ENCODE data around the gene PC.
"Not testable (repeated sequence)": the region's sequence is repeated elsewhere in the genome, so short reads cannot be mapped to it uniquely, and the experiment has no call there.

Gene PC

DNA sequence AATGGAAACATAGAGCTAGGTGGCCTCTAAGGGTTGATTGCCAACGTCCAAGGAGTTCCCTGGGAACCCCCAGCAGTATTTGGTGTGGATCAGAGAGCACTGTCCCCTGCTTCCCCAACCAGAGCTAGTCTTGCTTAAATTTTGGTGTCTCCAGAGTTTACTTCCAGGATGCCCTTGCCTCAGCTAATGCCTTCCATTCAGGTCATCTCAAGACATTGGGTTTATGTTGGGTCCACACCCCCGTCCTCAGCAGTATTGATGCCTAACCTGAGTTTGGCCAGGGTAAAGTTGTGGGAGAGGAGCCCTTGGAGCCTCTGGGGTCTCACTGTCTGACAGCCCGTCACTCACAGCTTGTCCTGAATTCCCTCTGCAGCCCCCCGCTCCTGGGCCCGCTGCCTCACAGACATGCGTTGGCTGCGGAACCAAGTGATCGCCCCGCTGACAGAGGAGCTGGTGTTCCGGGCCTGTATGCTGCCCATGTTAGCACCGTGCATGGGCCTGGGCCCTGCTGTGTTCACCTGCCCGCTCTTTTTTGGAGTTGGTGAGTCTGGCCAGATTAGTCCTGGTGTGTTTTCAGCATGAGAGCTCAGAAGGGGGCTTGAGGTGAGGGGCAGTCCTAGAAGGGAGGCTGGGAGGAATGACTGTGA, 113.6 kb downstream of the PC start:
- DNase-seq: no peak

DNA sequence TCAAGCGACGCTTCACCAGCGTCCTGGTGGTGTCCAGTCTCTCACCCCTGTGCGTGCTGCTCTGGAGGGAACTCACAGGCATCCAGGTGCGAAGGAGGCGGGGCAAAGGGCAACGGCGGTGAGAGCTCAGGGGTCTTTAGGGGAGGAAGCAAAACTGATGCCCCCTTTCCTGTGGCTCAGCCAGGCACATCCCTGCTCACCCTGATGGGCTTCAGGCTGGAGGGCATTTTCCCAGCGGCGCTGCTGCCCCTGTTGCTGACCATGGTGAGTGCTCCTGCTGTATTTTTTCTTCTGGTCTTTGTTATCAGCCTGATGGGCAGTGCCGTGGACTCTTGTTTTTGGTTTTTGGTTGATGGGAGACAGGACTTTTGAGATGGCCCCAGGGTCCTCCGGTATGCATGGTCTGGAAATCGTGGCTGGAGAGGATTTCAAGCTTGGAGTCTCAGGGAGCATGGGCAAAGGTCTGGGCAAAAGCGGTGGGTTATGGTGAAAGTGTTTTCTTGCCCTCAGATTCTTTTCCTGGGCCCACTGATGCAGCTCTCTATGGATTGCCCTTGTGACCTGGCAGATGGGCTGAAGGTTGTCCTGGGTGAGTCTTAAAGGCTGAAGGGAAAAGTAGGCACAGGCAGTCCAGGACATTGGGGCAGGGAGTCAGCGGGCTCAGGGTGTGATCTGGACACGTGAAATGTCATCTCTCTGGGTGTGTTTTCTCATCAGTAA, 114.2 kb downstream of the PC start:
- no peak for DNase-seq

DNA sequence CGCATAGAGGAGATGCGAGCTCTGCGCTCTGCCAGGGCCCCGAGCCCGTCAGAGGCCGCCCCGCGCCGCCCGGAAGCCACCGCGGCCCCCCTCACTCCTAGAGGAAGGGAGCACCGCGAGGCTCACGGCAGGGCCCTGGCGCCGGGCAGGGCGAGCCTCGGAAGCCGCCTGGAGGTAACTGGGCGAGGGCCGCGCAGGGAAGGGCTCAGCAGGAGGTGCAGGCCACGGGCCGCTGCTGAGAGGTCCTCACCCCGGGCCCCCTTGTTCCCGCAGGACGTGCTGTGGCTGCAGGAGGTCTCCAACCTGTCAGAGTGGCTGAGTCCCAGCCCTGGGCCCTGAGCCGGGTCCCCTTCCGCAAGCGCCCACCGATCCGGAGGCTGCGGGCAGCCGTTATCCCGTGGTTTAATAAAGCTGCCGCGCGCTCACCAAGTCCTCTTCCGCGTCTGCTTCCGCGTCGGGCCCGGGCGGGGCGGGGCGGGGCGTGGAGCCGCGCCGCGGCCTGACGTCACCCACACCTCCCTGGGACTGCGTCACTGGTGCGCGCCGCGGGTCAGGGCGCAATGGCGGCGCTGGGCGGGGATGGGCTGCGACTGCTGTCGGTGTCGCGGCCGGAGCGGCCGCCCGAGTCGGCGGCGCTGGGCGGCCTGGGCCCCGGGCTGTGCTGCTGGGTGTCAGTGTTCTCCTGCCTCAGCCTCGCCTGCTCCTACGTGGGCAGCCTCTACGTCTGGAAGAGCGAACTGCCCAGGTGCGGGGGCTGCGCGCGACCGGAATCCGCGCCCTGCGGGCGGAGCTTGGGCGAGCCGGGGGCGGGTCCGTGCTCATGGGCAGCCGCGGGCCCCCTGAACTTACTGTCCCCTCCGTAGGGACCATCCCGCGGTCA, 115.0 kb downstream of the PC start, which contains the start of gene RCE1:
Gene RCE1, plus strand, starts transcription at position 546 of the 880 bp plus-strand sequence. Its CDS starts 15 bp downstream, at position 561.
- DNase-seq: peak; percentile 46 to 94 (median 79)

DNA sequence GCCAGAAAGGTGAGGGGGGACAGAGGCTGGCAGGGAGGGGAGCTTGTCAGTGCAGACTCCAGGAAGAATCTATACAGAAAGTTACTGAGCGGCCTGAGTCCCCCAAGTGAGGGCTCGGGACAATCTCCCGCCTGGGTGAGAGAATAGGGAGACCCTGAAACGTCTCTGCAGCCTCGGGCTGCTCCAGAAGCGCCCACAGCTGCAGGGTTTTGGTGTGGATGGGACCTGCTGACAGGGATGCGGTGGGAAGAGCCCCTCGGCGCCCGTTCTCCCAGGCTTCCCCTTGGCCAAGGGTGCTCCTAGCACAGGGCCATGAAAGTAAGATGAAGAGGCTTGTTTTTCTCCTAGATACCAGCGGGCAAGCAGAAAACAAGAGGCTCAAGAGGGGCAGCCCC, 115.7 kb downstream of the PC start:
- no peak for DNase-seq

DNA sequence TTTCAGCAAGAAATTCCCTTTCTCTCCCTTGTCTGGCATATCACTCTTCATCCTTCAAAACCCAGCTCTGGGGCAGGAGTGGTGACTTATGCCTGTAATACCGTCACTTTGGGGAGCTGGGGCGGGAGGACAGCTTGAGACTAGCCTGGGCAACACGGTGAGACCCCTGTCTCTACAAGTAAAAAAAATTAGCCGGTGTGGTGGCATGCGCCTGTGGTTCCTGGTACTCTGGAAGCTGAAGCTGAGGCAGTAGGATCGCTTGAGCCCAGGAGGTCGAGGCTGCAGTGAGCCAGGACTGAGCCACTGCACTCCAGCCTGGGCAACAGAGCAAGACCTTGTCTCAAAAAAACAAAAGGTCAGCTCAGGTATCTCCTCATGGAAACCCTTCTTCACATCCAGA, 116.3 kb downstream of the PC start:
- no peak for DNase-seq

DNA sequence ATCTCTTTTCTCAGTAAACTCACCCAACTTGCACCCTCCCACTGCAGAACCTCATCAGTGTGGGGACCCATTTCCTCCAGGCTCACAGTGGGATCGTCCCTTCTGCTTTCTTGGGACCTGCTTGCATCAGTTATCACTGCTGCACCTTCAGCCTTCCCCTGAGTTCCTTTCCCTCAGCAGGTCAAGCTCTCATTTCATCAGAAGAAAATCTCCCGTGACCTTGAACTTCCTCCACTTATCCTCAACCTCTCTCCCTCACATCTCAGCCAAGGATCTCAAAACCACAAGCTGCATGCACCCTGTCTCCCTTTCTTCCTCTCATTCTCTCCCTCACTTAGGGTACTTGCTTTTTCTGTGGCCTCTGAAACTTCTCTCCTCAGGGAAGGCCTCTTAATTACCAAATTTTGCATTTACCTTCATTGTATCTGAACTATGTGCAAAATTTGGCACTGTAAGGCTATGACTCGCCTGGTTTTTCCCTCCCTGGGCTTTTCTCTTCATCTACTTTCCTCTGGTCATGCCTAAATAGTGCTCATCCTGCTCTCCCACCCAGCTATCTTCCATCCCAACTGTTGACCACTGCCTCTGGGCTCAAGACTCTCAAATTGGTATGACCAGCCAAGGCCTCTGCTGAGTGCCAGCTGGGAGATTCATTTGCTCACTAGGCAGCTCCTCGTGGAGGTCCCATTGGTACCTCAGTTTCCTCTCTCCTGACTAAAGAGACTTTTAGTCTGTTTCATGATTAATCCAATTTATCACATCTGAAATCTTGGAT, 117.7 kb downstream of the PC start:
- no peak for DNase-seq

DNA sequence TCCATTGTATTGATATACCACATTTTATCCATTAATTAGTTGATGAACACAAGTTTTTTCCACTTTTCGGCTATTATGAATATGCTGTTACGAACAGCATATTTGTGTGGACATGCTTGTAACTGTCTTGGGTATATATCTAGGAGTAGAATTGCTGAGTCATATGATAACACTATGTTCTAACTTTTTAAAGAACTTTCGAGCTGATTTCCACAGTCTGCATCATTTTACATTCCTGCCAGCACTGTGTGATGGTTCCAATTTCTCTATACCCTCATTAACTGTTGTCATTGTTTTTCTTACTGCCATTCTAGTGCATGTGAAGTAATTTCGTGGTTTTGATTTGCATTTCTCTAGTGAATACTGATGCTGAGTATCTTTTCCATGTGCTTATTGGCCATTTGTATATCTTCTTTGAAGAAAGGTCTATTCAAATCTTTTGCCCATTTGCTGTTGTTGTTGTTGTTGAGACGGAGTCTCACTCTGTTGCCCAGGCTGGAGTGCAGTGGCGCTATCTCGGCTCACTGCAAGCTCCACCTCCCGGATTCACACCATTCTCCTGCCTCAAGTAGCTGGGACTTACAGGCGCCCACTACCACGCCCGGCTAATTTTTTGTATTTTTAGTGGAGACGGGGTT, 122.3 kb downstream of the PC start:
- no peak for DNase-seq

DNA sequence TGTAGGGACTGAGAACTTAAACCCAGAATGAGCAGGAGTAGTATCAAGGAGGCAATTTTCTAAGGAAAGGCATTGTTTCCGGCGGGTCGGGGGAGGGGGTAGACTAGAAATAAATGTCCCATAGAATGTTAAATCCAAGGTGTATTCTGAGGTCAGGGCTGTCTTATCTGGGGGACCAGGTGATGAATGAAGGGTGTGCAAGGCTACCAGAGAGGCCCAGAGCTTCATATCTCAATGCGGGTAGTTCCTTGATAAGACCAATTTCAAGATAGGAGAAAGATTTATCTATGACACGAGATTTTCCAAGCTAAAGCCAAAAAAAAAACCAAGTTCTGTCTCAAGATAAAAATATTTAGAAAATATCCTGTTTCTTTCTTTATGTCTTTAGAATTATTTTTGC, 123.2 kb downstream of the PC start:
- DNase-seq: no peak

DNA sequence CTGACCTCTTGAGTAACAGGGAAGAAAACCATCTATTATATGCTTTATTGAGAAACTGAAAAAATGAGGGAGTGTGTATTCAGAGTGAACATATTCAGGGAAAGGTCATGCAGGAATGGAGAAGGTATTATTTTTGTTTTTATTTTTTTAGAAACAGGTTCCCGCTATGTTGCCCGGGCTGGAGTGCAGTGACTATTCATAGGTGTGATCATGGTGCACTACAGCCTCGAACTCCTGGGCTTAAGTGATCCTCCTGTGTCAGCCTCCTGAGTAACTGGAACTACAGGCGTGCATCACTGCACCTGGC, 123.7 kb downstream of the PC start:
- DNase-seq: no peak

DNA sequence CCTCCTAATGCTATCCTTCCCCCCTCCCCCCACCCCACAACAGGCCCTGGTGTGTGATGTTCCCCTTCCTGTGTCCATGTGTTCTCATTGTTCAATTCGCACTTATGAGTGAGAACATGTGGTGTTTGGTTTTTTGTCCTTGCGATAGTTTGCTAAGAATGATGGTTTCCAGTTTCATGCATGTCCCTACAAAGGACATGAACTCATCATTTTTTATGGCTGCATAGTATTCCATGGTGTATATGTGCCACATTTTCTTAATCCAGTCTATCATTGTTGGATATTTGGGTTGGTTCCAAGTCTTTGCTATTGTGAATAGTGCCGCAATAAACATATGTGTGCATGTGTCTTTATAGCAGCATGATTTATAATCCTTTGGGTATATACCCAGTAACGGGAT, 133.6 kb downstream of the PC start:
- DNase-seq: not testable (repeated sequence)

DNA sequence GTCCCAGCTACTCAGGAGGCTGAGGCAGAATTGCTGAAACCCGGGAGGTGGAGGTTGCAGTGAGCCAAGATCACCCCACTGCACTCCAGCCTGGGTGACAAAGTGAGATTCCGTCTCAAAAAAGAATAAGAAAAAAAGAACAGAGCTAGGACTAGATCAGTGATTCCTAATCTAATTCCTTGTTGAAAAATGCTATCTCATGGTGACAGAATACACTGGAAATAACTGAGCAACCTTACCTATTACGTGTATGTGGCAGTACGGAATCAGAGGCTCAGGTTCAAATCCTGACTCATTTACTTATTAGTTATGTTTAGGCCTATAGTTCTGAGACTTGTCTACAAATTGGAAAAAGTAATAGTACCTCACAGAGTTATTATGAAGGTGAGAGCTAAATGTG, 134.5 kb downstream of the PC start:
- DNase-seq: no peak

DNA sequence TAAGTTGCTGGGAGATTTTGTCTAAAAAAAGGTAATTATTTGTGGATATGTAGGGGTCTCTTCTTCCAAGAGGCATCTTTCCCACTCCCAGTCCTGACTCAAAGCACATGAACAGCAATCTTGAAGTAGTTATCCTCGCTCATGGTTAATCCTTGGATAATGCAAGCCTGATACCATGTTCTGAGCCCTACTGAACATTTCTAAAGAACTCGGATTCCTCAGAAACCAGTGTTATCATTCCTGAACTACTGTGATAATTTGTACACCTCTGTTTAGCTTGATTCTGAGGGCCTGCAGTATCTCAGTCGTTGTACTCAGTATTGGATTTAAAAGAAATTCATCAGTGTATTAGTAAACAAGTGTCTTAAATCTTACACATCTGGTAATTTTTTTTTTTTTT, 137.3 kb downstream of the PC start:
- no peak for DNase-seq

DNA sequence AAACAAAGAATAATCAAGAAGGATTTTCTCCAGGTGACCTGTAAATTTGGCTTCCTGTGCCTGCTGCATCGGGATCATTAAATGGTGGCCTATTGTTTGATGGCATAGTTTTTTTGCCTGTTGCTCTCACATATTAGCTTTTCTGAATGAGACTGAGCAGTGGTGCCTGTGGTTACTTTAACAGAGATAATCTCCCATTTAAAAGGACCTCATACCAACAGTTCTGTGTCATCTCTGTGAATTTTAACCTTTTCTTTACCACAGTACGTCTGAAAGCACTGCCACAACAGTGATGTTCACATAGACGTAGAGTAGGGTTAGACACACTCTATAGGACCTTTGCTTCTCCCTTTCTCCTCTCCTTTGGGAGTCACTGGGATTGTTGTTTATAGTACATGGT, 137.8 kb downstream of the PC start:
- DNase-seq: no peak

DNA sequence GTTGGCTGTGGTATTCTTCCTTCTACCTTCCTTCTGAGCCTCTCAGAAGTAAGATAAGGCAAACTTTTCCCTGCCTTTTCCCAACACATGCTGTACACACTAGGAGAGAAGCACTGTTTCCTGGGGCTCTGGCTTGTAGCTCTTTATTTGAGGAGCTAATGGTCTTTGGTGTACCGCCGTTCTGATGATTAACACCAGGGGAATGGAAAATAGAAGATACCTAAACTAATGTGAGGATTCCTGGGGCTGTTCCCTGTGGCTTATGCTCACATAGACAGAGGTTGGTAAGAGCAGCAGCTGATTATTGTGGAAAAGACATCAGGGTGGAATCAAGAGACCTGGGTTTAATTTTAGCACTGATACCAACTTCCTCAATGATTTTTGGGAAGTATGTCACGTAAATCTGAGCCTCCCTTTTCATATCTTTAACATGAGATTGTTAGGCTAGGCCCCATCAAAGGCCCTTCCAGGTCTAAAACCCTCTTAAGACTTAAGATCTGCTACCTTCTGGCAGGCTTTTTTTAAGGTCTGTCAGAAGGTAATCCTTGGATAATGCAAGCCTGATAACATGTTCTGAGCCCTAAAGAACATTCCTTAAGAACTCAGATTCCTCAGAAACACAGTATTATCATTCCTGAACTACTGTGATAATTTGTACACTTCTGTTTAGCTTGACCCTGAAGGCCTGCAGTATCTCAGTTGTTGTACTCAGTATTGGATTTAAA, 139.8 kb downstream of the PC start:
- no peak for DNase-seq

DNA sequence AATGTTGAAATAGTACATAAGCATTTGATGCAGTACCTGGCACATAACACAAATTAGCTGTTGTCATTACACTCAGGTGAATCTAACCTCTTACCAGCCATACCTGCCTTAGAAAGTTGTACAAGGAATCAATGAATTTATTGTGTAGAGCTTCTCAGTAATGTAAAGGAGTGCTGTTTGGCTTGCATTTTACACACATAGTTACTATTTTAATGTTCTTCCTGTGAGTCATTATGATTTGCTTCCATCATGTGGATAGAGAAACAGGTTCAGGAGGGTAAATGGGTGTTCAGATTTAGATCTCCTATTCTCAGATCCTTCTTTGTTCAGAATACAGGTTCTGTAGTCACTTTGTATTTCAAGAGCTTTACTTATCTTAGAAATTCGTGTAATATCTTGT, 142.5 kb downstream of the PC start:
- no peak for DNase-seq

DNA sequence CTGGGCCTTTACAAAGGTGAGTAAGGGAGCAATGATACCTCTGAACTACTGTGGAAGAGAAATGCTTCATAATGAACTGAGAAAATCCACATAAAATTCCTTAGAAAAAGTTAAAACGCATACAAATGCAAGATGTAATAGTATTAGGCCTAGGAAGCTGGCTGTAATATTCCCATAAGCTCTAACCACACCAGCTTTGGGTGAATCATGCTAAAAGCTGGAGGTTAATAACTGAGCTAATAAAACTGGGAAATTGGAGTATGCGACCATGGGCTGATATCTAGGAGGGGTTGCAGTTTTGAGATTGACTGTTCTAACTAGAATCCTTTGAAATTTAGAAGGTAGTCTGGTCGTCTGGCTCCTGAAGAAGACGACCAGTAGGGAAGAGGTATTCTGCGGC, 143.5 kb downstream of the PC start:
- DNase-seq: no peak

DNA sequence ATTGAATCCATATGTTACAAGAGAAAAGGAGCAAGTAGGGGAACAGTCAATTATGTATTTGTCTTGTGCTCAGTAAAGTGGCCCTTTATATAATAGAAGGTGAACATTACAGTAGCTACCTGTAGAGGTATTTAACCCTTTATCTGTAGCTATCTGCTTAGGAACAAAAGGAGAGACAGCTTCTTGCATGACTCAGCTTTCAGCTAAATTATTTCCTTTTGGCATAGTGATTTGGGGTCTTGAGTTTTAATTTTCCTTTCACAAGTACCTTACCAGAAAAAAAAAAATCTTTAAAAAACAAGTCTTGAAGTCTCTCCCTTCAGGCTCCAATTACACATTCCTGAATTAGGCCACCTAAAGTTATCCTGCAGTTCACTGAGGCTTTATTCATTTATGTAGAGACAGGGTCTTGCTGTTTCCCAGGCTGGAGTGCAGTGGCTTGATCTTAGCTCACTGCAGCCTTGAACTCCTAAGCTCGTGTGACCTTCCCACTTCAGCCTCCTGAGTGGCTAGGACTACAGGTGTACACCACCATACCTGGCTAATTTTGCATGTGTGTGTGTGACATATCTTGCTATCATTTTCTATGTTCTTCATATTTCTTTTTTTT, 147.5 kb downstream of the PC start:
- no peak for DNase-seq

DNA sequence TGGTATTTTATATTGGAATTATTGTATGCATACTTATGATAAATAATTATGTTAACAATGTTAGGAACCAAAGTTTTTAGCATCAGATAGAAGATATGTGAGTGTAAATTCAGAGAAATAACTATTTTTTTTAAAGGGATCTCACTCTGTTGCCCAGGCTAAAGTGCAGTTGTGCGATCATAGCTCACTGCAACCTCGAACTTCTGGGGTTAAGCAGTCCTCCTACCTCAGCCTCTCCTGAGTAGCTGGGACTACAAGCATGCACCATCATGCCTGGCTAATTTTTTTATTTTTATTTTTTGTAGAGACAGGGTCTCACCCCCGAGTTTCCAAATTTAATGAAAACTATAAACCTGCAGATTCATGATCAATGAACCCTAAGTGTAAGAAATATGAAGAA, 148.6 kb downstream of the PC start:
- DNase-seq: no peak

DNA sequence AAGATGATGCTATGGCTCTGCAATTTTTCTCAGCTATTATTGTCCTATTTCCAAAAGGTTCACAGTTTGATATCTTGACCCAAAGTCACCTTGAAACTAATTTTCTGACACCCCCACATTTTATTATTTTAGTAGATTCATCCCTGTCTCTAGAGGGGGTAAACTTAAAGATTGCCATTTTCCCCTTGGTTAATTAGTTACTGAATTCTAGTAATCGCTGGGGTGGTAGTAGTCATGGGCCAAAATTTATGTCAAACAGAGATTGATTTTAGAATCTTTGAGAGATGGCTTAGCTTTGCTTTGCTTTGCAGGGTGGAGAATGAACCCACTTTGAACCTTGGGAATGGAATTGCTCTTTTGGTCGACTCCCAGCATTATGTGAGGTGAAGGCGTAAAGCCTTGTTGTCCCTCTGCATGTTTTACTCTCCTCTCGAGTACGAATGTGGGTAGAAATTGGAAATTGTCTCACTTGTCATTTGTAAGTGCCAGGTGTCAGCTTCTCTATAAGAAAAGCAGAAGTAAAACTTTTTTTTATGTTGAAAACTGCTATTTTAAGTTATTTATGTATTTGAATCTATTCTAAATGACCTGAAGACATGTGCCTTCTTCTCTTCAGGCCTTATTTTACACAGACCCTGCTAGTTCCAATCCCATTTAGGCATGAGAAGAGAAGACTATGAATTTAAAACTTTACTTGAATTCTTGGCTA, 157.3 kb downstream of the PC start:
- DNase-seq: no peak

All from amygdala (tissue), 56 donors.